ENCODE data around the gene FOXL2.

DNA sequence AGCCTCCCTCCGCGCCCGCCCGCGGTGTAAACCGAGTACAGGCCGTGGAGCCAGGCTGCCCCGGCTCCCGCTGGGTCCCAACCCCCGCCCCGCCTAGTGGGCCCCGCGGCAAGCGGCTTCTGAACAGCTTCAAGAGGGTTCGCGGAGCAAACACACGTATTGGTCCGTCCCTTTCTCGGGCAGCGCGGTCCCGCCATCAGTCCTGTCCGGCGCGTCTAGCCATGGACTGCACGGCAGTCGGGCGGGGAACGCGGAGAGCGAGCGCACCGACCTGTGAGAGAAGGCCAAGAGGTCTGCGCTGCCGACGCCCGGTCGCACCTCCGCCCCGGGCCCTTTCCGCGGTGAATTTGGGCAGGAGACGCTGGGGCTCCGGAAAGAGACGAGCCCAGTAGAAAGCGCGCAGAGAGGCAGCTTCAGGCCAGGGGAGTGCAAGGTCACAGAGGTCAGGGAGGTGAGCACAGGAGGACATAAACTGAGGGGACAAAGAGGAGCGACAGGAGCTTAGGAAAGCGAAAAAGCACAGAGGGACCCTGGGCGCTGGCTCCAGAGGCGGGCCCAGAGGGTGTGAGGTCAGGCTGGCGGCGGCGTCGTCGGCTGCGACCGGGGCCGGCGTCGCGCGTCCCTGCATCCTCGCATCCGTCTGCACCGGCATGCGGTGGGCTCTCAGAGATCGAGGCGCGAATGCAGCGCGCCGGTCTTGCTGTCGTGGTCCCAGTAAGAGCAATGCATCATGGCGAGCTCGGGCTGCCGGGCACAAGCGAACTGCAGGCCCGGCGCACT is 1.8 kb downstream of the FOXL2 start:
- no peak for TF ChIP-seq CTCF (IDR thresholded peaks at IDR 0.05 in 4 of 5, conservative IDR thresholded peaks at IDR 0.05 in 1 of 5)
- no peak for TF ChIP-seq POLR2A (IDR thresholded peaks at IDR 0.05)

All from gastrocnemius medialis (tissue), 4 donors.